22Rv1 (cell line): ENCODE data around the gene TSSC4.

Experiments
- ZFX ChIP-seq: fragments of 450-650 bp; IDR thresholded peaks from 2 replicates; pipeline ENCODE4 v1.6.1; 2017; ENCODE audit warnings: antibody characterized with exemption, borderline replicate concordance
- TF ChIP-seq, protein P1 (sequence below): fragments of 450-650 bp; IDR thresholded peaks from 2 replicates; pipeline ENCODE4 v1.5.1; 2017; ENCODE audit warnings: mild to moderate bottlenecking

DNA sequence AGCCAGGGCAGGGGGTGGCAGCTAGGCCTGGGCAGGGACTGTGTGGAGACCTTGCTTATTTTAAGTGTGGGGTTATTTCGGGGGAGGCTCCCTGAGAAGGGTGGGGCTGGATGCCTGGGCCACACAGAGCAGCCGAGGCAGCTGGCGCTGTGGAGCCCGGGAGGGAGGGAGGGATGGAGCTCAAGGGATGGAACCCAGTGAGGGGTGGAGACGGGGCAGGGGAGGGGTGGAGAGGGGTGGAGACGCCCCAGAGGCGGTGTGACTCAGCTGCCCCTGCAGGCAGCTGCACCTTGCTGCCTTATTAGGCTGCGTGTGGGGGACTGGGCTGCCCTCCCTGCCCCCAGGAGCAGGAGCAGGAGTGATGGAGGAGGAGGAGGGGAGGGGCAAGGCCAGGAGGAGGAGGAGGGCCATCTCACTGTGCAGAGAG, 9.8 kb upstream of the TSSC4 start:
- TF ChIP-seq, protein P1, sequence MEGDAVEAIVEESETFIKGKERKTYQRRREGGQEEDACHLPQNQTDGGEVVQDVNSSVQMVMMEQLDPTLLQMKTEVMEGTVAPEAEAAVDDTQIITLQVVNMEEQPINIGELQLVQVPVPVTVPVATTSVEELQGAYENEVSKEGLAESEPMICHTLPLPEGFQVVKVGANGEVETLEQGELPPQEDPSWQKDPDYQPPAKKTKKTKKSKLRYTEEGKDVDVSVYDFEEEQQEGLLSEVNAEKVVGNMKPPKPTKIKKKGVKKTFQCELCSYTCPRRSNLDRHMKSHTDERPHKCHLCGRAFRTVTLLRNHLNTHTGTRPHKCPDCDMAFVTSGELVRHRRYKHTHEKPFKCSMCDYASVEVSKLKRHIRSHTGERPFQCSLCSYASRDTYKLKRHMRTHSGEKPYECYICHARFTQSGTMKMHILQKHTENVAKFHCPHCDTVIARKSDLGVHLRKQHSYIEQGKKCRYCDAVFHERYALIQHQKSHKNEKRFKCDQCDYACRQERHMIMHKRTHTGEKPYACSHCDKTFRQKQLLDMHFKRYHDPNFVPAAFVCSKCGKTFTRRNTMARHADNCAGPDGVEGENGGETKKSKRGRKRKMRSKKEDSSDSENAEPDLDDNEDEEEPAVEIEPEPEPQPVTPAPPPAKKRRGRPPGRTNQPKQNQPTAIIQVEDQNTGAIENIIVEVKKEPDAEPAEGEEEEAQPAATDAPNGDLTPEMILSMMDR: no peak
- TF ChIP-seq ZFX: no peak
